HG02885 (cell line): ENCODE data around the gene SHLD1.

Experiments used
- ATAC-seq: cut with Tn5 transposase; IDR thresholded peaks from one replicate; pipeline ENCODE4 v1.9.1; 2021; ENCODE audit warnings: mild to moderate bottlenecking; ENCODE audit not compliant: unreplicated experiment, poor library complexity

SHLD1 gene

DNA sequence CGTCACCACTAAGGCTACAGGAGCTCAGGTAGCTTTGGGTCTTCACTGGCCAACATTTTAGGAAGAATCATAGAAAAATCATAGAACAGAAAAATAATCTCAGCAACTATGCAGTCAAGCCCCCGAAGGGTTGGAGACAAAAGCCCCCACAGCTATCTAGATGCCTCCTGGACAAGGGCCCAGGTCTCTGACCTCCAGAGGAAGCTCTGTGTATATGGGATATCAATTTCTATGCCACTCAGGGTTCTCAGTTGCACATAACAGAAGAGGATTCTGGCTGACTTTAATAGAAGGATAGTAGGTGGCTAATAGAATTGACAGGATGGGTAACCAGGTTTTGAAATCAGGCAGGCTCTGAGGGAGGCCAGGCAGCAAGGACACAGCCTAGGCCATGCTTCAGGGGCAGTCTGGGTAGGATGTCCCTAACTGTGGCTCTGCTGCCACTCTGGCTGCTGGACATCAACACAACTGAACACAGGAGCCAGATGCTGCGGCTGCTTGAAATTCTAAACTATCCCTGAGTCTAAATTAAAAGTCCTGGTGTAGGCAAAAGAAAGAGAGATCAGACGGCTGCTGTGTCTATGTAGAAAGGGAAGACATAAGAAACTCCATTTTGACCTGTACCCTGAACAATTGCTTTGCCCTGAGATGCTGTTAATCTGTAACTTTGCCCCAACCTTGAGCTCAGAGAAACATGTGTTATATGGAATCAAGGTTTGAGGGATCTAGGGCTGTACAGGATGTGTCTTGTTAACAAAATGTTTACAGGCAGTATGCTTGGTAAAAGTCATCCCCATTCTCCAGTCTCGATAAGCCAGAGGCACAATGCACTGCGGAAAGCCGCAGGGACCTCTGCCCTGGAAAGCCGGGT lies 134.5 kb downstream of the SHLD1 start:
- no peak for ATAC-seq

- ATAC-seq: no peak
Measured at GRCh38 chr20:5885866-5886265, 135.7 kb downstream of the SHLD1 start.

DNA sequence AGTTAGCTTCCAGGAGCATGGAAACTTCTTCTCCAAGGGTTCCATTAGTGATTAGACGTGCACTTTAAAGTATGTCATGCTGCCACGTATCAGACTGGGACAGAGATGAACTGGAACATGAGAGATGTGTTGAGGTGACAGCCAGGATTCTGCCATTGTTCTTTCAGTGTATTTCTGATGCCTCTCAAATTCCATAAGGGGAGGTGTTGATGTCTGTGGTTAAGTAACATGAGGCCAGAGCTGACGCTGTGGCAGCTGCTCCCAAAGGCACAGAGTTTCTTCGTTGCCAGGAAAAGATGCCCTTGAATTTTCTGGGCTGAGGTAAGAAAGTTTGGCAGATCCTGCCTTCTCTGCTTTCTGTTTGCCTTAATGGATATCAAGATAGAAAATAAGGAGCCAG lies 136.6 kb downstream of the SHLD1 start:
- ATAC-seq: no peak

DNA sequence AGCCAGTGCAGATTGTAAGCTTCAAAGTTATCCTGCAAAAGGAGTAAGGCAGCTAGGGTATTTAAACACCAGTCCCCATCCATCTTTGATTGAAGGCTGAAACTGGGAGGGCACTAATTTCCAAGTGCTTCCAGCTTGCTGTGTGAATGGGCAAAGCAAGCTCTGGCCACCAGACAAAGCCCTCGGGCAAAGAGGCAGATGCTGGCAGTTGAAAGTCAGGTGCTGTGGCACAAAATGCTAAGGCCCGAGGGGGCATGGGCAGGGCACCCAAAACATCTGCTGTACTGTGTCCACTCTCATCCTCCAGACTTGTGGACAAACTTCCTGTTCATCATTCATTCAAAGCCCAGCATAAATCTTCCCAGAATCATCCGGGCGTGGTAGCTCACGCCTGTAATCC lies 137.2 kb downstream of the SHLD1 start:
- no peak for ATAC-seq

GRCh38 chr20:5888041-5888440 lies 137.8 kb downstream of the SHLD1 start:
- ATAC-seq: no peak

- no peak for ATAC-seq
Measured at GRCh38 chr20:5890773-5891441, 140.7 kb downstream of the SHLD1 start.

- ATAC-seq: no peak
Measured at GRCh38 chr20:5893052-5893451, 142.9 kb downstream of the SHLD1 start.

GRCh38 chr20:5893621-5894020 lies 143.4 kb downstream of the SHLD1 start:
- no peak for ATAC-seq

DNA sequence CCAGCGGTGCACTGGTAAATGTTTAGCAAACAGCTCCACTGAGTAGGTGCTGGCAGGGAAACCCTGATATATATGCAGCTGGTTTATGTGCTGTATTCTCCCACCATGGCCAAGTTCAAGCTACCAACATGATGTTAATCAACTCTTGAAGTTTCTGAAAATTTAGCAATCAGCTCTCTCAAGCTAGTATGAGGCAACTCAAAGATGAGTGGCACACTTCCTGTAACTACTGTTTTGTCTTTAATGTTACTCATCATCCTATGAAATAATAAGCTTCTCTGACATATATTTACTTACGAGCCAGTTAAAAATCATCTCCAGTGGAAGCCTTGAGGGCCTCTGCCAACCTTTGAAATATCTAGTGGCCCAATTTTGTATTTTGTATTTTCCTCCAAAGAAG lies 145.4 kb downstream of the SHLD1 start:
- ATAC-seq: no peak

DNA sequence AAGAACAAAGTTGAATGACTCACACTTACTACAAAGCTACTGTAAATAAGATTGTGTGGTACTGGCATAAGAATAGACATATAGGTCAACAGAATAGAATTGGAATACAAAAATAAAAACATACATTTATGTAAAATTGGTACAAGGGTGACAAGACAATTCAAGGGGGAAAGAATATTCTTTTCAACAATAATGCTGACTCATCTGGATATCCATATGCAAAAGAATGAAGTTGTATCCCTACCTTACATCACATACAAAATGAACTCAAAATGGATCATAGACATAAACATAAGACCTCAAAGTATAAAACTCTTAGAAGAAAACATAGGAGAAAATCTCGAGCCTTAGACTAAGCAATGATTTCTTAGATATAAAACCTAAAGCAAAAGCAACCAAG lies 149.2 kb downstream of the SHLD1 start:
- no peak for ATAC-seq

DNA sequence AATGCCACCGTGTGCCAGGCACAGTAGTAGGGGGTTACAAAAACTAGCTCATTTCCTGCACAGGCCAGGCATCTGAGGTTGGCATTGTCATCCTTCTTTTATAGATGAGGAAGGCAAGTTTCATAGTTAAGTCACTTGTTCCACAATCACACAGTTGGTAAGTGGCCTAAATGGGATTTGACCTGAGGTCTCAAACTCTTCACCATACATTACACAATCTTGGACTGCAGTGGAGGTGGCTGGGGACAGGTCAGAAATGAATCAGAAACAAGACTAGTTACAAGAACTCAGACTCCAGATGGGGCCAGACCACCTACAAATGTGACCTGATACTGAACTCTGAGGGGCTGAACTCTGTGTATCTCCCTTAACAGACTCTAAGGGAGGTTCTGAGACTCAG lies 150.7 kb downstream of the SHLD1 start:
- no peak for ATAC-seq

- ATAC-seq: no peak
Measured at GRCh38 chr20:5908981-5909380, 158.8 kb downstream of the SHLD1 start.

DNA sequence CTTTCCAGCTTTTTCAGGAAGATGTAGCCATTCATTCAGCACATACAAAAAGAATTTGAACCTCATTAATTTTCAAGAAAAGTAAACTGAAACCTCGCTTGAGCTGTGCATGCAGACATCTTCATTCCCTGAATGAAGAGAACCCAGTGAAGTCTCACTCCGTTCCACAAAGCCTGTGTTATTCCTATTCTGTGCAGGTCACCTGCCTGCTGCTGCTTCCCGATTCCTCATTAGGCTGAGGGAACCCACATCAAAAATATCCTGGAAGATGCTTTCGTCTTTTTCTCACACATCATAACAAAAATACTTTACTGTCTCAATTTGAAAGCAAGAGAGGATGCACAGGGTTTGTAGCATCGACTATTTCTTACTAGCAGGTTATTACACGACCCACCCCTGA lies 160.0 kb downstream of the SHLD1 start:
- no peak for ATAC-seq

DNA sequence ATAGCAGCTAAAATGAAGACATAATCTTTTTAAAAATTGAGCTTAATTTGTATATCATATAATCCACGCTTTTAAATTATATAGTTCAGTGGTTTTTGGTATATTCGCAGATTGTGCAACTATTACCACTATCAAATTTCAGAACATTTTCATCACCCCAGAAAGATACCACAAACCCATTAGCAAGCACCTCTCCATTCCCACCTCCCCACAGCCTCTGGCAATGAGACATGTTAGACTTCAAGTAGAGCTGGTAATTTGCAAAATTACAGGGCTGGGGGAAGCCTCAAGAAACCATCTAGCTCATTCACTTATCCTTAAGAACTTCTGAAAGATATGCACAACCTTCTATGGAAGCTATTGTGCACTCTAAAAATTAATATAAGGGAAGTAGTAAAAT lies 163.0 kb downstream of the SHLD1 start:
- ATAC-seq: no peak
